HG02642 (cell line): ENCODE results near the gene TRPM3.
"Not testable (repeated sequence)": the region's sequence is repeated elsewhere in the genome, so short reads cannot be mapped to it uniquely, and the experiment has no call there.

Experiments
- ATAC-seq: cut with Tn5 transposase; IDR thresholded peaks from one replicate; pipeline ENCODE4 v1.9.1; 2021; ENCODE audit warnings: mild to moderate bottlenecking; ENCODE audit not compliant: unreplicated experiment, poor library complexity

TRPM3 gene

GRCh38 chr9:70692431-70692830 is 429.0 kb downstream of the TRPM3 start:
- ATAC-seq, result no peak

- no peak for ATAC-seq
Observed at GRCh38 chr9:70688704-70689103, 432.7 kb downstream of the TRPM3 start.

- ATAC-seq, result no peak
Observed at GRCh38 chr9:70683841-70684240, 437.6 kb downstream of the TRPM3 start.

- no peak for ATAC-seq
Observed at GRCh38 chr9:70682298-70682697, 439.1 kb downstream of the TRPM3 start.

GRCh38 chr9:70679845-70680244 is 441.6 kb downstream of the TRPM3 start:
- no peak for ATAC-seq

GRCh38 chr9:70678153-70678552 is 443.3 kb downstream of the TRPM3 start:
- no peak for ATAC-seq

- no peak for ATAC-seq
Observed at GRCh38 chr9:70677055-70677735, 444.2 kb downstream of the TRPM3 start.

GRCh38 chr9:70675868-70676370 is 445.5 kb downstream of the TRPM3 start:
- no peak for ATAC-seq

- ATAC-seq, result no peak
Observed at GRCh38 chr9:70673844-70674243, 447.6 kb downstream of the TRPM3 start.

- no peak for ATAC-seq
Observed at GRCh38 chr9:70672161-70672649, 449.2 kb downstream of the TRPM3 start.

GRCh38 chr9:70668751-70669150 is 452.7 kb downstream of the TRPM3 start:
- ATAC-seq, result no peak

- no peak for ATAC-seq
Observed at GRCh38 chr9:70658765-70659164, 462.7 kb downstream of the TRPM3 start.

GRCh38 chr9:70656281-70656680 is 465.1 kb downstream of the TRPM3 start:
- ATAC-seq, result no peak

- ATAC-seq, result no peak
Observed at GRCh38 chr9:70654144-70654543, 467.3 kb downstream of the TRPM3 start.

GRCh38 chr9:70644627-70645026 is 476.8 kb downstream of the TRPM3 start:
- not testable (repeated sequence) for ATAC-seq

- ATAC-seq, result no peak
Observed at GRCh38 chr9:70642341-70642740, 479.1 kb downstream of the TRPM3 start.

GRCh38 chr9:70641631-70642030 is 479.8 kb downstream of the TRPM3 start:
- no peak for ATAC-seq

GRCh38 chr9:70641031-70641430 is 480.4 kb downstream of the TRPM3 start:
- ATAC-seq, result no peak

- no peak for ATAC-seq
Observed at GRCh38 chr9:70639853-70640814, 481.3 kb downstream of the TRPM3 start.

GRCh38 chr9:70635790-70636189 is 485.6 kb downstream of the TRPM3 start:
- ATAC-seq, result no peak

GRCh38 chr9:70634696-70635095 is 486.7 kb downstream of the TRPM3 start:
- no peak for ATAC-seq
